ENCODE measurements around the gene SLC8A2.

The SLC8A2 gene

GRCh38 chr19:47514151-47514868 is 42.6 kb upstream of the SLC8A2 start:
- TF ChIP-seq, protein P1, sequence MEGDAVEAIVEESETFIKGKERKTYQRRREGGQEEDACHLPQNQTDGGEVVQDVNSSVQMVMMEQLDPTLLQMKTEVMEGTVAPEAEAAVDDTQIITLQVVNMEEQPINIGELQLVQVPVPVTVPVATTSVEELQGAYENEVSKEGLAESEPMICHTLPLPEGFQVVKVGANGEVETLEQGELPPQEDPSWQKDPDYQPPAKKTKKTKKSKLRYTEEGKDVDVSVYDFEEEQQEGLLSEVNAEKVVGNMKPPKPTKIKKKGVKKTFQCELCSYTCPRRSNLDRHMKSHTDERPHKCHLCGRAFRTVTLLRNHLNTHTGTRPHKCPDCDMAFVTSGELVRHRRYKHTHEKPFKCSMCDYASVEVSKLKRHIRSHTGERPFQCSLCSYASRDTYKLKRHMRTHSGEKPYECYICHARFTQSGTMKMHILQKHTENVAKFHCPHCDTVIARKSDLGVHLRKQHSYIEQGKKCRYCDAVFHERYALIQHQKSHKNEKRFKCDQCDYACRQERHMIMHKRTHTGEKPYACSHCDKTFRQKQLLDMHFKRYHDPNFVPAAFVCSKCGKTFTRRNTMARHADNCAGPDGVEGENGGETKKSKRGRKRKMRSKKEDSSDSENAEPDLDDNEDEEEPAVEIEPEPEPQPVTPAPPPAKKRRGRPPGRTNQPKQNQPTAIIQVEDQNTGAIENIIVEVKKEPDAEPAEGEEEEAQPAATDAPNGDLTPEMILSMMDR (IDR thresholded peaks at IDR 0.05; ENCODE audit: extremely low read depth, missing control alignments): no peak
- no peak for DNase-seq (ENCODE audit: low spot score)

- DNase-seq (ENCODE audit: low spot score): no peak
- TF ChIP-seq, protein P1 (IDR thresholded peaks at IDR 0.05; ENCODE audit: extremely low read depth, missing control alignments): no peak
Observed at GRCh38 chr19:47512948-47513319, 41.2 kb upstream of the SLC8A2 start.

GRCh38 chr19:47512183-47512947 is 40.7 kb upstream of the SLC8A2 start:
- TF ChIP-seq, protein P1 (IDR thresholded peaks at IDR 0.05; ENCODE audit: extremely low read depth, missing control alignments): no peak
- no peak for DNase-seq (ENCODE audit: low spot score)

DNA sequence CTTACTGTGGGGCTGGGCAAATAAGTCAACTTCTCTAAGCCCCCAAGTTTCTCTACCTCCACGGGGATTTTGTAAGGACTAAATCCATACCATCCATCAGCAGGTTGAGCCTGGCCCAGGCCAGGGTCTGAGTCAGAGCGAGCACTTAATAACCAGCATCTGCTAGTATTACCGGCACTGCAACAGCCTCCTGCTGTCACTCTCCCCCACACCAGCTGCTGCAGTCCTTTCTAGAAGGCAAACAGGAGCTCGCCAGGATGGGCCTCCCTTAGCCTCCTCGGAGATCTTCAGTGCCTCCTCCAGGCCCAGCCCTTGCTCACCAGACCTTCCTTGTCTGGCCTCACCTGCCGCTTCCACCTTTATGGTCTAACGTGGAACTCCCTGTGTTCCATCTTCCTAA is 40.0 kb upstream of the SLC8A2 start:
- TF ChIP-seq, protein P1 (IDR thresholded peaks at IDR 0.05; ENCODE audit: extremely low read depth, missing control alignments): no peak
- no peak for DNase-seq (ENCODE audit: low spot score)

- no peak for DNase-seq (ENCODE audit: low spot score)
- TF ChIP-seq, protein P1 (IDR thresholded peaks at IDR 0.05; ENCODE audit: extremely low read depth, missing control alignments): no peak
Observed at GRCh38 chr19:47511128-47511517, 39.4 kb upstream of the SLC8A2 start.

DNA sequence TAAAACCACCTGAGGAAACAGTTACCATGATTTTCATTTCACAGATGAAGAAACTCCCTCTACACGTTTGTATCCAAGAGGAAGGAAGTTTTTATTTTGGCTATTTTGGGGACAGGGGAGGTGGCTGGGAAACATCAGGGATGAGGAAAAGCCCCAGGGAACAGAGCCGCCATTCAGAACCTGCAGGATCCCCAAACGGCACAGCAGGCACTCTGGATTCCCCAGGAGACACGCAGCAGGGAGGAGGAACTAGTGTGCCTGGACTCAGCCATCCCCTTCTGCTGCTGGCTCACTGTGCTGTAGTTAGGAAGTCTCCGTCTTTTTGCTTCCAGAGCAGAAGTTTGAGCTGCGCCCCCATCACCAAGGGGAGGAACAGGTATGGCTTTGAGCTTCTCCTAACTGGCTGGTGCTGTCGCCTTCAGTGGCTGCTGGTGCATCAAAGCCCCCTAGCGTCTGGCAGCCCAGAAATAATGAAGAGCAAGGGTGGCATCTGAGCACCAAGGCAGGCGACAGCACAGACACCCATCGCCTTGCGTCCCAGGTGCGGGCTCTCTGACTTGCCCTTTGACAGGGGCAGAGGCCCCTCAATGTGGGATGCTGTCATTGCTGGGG is 38.9 kb upstream of the SLC8A2 start:
- TF ChIP-seq, protein P1 (IDR thresholded peaks at IDR 0.05; ENCODE audit: extremely low read depth, missing control alignments): no peak

DNA sequence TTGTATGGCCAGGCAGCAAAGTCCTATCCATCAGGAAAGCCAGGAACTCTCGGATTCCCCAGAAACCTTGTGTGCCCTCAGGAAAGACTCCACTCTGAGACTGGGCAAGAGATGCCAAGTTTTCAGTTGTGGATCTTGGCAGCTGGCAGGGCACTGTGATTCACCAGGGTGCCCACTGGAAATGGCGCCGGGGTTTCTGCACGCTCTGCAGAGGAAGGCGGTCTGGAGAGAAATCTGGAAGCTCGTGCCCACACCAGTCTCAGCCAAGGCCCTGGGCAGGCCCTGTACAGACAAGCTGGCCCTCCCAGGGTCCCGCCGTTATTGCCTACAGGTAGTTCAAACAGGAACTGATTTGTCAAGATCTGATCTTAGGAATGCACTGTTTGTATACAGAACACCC is 38.3 kb upstream of the SLC8A2 start:
- no peak for DNase-seq (ENCODE audit: low spot score)
- TF ChIP-seq, protein P1 (IDR thresholded peaks at IDR 0.05; ENCODE audit: extremely low read depth, missing control alignments): no peak

More for the DNA sequence above, 38.9 kb upstream of the SLC8A2 start:
- no peak for DNase-seq (ENCODE audit: low spot score)
